HepG2 (cell line): ENCODE measurements around the gene CALY. TPM values are rescaled to one million over a fixed set of nuclear protein-coding genes. Genes with fewer than 3 reads are reported as not detected.

Experiments used
- CC2D1A ChIP-seq: sonication (generic); formaldehyde crosslinking; IDR thresholded peaks from 2 replicates; pipeline ENCODE4 v1.8.1; 2023; ENCODE audit warnings: mild to moderate bottlenecking, missing genetic modification reagents
- MEIS2 ChIP-seq: sonication (generic); formaldehyde crosslinking; IDR thresholded peaks from 2 replicates; pipeline ENCODE4 v1.9.0; 2021; ENCODE audit warnings: mild to moderate bottlenecking, missing genetic modification reagents
- NR2F2 ChIP-seq: IDR thresholded peaks from 2 replicates; pipeline ENCODE4 v1.6.1; 2012; ENCODE audit warnings: low read depth, inconsistent platforms, borderline replicate concordance
- PATZ1 ChIP-seq: sonication (generic); formaldehyde crosslinking; IDR thresholded peaks from 2 replicates; pipeline ENCODE4 v1.4.0; 2020; ENCODE audit warnings: missing genetic modification reagents
- SNRNP70 ChIP-seq: fragments of 200-400 bp; formaldehyde crosslinking; IDR thresholded peaks from 2 replicates; pipeline ENCODE4 v1.6.1; 2017; ENCODE audit warnings: mild to moderate bottlenecking, low read depth, low read length, moderate library complexity
- ZNF234 ChIP-seq: sonication (generic); formaldehyde crosslinking; conservative IDR thresholded peaks from 2 replicates; pipeline ENCODE4 v1.5.1; 2020; ENCODE audit warnings: mild to moderate bottlenecking, missing genetic modification reagents
- ZNF337 ChIP-seq: sonication (generic); formaldehyde crosslinking; IDR thresholded peaks from 2 replicates; pipeline ENCODE4 v1.5.1; 2020; ENCODE audit warnings: missing genetic modification reagents, low read depth, mild to moderate bottlenecking, borderline replicate concordance
- ZNF407 ChIP-seq: sonication (generic); formaldehyde crosslinking; IDR thresholded peaks from one replicate; pipeline ENCODE4 v1.5.1; 2020; ENCODE audit warnings: mild to moderate bottlenecking, missing genetic modification reagents; ENCODE audit errors: not compliant biosample characterization
- ZNF75D ChIP-seq: sonication (generic); formaldehyde crosslinking; IDR thresholded peaks from 2 replicates; pipeline ENCODE4 v1.8.1; 2023; ENCODE audit warnings: missing genetic modification reagents, mild to moderate bottlenecking, borderline replicate concordance
- polyA plus RNA-seq, 8 experiments: library from polyadenylated mRNA; depleted of rRNA in 3 of 8; stranded (reverse) in 7 of 8; unstranded in 1 of 8; fragments of >200 nt; fragmentation: Illumina TruSeq in 4 of 8; extraction: Trizol in 4 of 8; gene quantifications; 2 replicates each; pipeline versions ENCODE4 v1.2.1 to v1.2.3, GENCODE V29; 2011 to 2016; ENCODE audit warnings: low read depth in 4 of 8, missing spikeins in 1 of 8, mixed read lengths in 1 of 8; ENCODE audit not compliant: insufficient read depth in 1 of 8
- total RNA-seq, 5 experiments: library from RNA; depleted of rRNA; stranded (reverse); fragments of >200 nt; fragmentation: Illumina TruSeq; extraction: Trizol; gene quantifications; 2 replicates each; pipeline ENCODE4 v1.2.3, GENCODE V29; 2016; ENCODE audit warnings: low read depth in 1 of 5
- TF ChIP-seq, protein P1 (sequence below): IDR thresholded peaks from 2 replicates; pipeline ENCODE4 v1.6.1; 2016; ENCODE audit warnings: low read depth, control low read depth

The CALY gene
- total and polyA plus RNA-seq, 2 of the 13 experiments (the other 11 are each of a cell fraction or from before 2014, with no cell fraction given) = 0.08 TPM; not detected in 1

DNA sequence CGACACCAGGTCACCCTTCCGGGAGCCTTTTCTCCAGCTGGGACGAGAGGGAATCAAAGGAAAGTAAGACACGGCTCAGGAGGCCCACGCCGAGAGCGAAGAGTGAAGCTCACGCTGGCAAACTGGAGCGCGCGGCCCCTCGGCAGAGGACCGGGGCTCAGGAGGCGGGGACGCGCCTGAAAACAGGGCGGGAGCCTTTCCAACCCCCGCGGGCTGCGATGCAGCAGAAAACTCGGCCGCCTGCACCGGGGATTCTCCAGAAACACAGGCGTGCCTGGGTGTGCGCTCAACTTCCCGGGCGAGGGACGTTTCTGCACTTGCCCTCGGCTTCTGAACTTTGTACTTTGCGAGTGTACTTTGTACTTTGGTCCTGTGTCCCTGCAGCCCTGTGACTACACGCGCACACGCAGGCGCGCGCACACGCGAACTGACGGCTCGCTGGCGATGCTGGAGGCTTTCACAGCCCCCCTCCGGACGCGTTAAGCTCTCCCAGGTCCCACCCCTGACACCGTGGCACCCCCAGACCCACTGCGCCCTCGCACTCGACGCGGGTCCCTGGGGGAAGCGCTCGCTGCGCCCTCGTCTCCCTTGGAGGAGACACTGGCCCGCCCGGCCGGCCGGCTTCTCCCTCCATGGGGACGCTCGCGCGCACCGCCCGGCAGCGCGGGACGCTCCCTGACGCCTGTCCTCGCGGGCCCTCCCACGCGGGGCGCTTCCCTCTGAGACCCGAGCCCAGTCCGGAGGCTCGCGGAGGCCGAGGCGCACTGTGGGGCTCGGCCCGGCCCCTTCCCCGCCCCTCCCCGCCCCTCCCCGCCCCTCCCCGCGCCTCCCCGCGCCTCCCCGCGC lies 41.8 kb upstream of the CALY start (continued):
- TF ChIP-seq PATZ1 (no peak), ZNF407 (CRISPR knock-in tag) (peak; percentile 73), ZNF337 (CRISPR knock-in tag) (no peak), ZNF75D (no peak), MEIS2 (CRISPR knock-in tag) (peak; percentile 51; the same call in 1 of the 2 replicates), SNRNP70 (no peak), NR2F2 (0 out of 2 replicates have a peak, but pooled peaks have one; percentile 26), CC2D1A (CRISPR knock-in tag) (no peak), ZNF234 (CRISPR knock-in tag) (no peak)
- TF ChIP-seq, protein P1, sequence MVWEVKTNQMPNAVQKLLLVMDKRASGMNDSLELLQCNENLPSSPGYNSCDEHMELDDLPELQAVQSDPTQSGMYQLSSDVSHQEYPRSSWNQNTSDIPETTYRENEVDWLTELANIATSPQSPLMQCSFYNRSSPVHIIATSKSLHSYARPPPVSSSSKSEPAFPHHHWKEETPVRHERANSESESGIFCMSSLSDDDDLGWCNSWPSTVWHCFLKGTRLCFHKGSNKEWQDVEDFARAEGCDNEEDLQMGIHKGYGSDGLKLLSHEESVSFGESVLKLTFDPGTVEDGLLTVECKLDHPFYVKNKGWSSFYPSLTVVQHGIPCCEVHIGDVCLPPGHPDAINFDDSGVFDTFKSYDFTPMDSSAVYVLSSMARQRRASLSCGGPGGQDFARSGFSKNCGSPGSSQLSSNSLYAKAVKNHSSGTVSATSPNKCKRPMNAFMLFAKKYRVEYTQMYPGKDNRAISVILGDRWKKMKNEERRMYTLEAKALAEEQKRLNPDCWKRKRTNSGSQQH (CRISPR knock-in tag) = no peak
